Measurements from ENCODE around the gene RAB8A. TPM values are rescaled to one million over a fixed set of nuclear protein-coding genes. Genes with fewer than 3 reads are reported as not detected.
"Not testable (repeated sequence)": the region's sequence is repeated elsewhere in the genome, so short reads cannot be mapped to it uniquely, and the experiment has no call there.

Gene RAB8A
- total RNA-seq, 4 donors from 2014 or later: 40.2 to 65.6 (median 51.5) TPM

- peaks cover 52 to 61% of the 10 kb centered on the region in 2 donors for H3K36me3 ChIP-seq
- TF ChIP-seq CTCF (IDR thresholded peaks at IDR 0.05) (no peak), POLR2A (IDR thresholded peaks at IDR 0.05) (no peak)
- no peaks in the 10 kb centered on the region for H3K9me3 ChIP-seq
- intact Hi-C loops (cut with DNase I): no loop called here
- no peaks in the 10 kb centered on the region for H3K27me3 ChIP-seq
- DNase-seq: no peak
- 75 to 81% methylated on average over 13 of the region's 13 CpGs for WGBS, 2 donors
- no peak overlapping the region for H3K27ac ChIP-seq
- H3K4me3 ChIP-seq (replicated peaks in 1 of 3): no peak overlapping the region
- no peaks in the 10 kb centered on the region for H3K4me1 ChIP-seq
These were observed 16.6 kb upstream of the RAB8A start for GRCh38 chr19:16095071-16095571.

GRCh38 chr19:16096280-16096855 is 15.3 kb upstream of the RAB8A start:
- no peak overlapping the region for H3K27ac ChIP-seq
- DNase-seq: no peak
- no peaks in the 10 kb centered on the region for H3K9me3 ChIP-seq
- intact Hi-C loops (cut with DNase I): no loop called here
- no peaks in the 10 kb centered on the region for H3K4me1 ChIP-seq
- H3K27me3 ChIP-seq: no peaks in the 10 kb centered on the region
- TF ChIP-seq POLR2A (IDR thresholded peaks at IDR 0.05) (no peak), CTCF (IDR thresholded peaks at IDR 0.05) (no peak)
- 86 to 89% methylated on average over 10 of the region's 10 CpGs for WGBS, 2 donors
- H3K4me3 ChIP-seq (replicated peaks in 1 of 3): no peak overlapping the region
- peaks cover 44 to 53% of the 10 kb centered on the region in 2 donors for H3K36me3 ChIP-seq

- TF ChIP-seq POLR2A (IDR thresholded peaks at IDR 0.05): no peak
- no peak for TF ChIP-seq CTCF (IDR thresholded peaks at IDR 0.05)
- Histone ChIP-seq H3K27ac (no peak overlapping the region), H3K9me3 (no peaks in the 10 kb centered on the region), H3K36me3 (peaks cover 48 to 51% of the 10 kb centered on the region in 2 donors), H3K4me1 (no peaks in the 10 kb centered on the region), H3K4me3 (replicated peaks in 1 of 3) (no peak overlapping the region), H3K27me3 (no peaks in the 10 kb centered on the region)
- 93 to 95% methylated on average over 6 of the region's 6 CpGs for WGBS, 2 donors
- no peak for DNase-seq
- intact Hi-C loops (cut with DNase I): no loop called here
These were observed 13.3 kb upstream of the RAB8A start for GRCh38 chr19:16098416-16098768.

GRCh38 chr19:16098821-16099220 is 12.9 kb upstream of the RAB8A start:
- TF ChIP-seq CTCF (IDR thresholded peaks at IDR 0.05) (no peak), POLR2A (IDR thresholded peaks at IDR 0.05) (no peak)
- WGBS, 2 donors: 92 to 94% methylated on average over 5 to 6 of the region's 6 CpGs
- no peak for DNase-seq
- no peaks in the 10 kb centered on the region for H3K27me3 ChIP-seq
- H3K4me3 ChIP-seq (replicated peaks in 1 of 3): no peak overlapping the region
- no peaks in the 10 kb centered on the region for H3K4me1 ChIP-seq
- no peak overlapping the region for H3K27ac ChIP-seq
- peaks cover 47 to 51% of the 10 kb centered on the region in 2 donors for H3K36me3 ChIP-seq
- H3K9me3 ChIP-seq: no peaks in the 10 kb centered on the region
- intact Hi-C loops (cut with DNase I): no loop called here

- H3K9me3 ChIP-seq; H3K4me3 ChIP-seq (replicated peaks in 1 of 3); DNase-seq; H3K4me1 ChIP-seq; H3K27ac ChIP-seq; H3K27me3 ChIP-seq; intact Hi-C loops (cut with DNase I): not testable (repeated sequence)
- H3K36me3 ChIP-seq: peaks cover 42 to 44% of the 10 kb centered on the region in 2 donors
- 94 to 95% methylated on average over 8 of the region's 8 CpGs for whole genome bisulfite sequencing, 2 donors
These were observed 12.2 kb upstream of the RAB8A start for GRCh38 chr19:16099314-16099965.

All from thyroid gland (tissue), 4 donors.